HUES6 (cell line): ENCODE measurements around the gene SHD.

Experiments
- H3K27ac ChIP-seq: 2 replicates; pipeline ENCODE4 v1.7.0; 2013; ENCODE audit warnings: low read depth, mild to moderate bottlenecking, low read length, inconsistent platforms
- H3K27me3 ChIP-seq: 2 replicates; pipeline ENCODE4 v1.6.1; 2013; ENCODE audit warnings: low read length; ENCODE audit not compliant: control insufficient read depth, insufficient read depth
- H3K36me3 ChIP-seq: 2 replicates; pipeline ENCODE4 v1.6.1; 2013; ENCODE audit warnings: low read length; ENCODE audit not compliant: control insufficient read depth, insufficient read depth
- H3K4me1 ChIP-seq: 2 replicates; pipeline ENCODE4 v1.6.1; 2013; ENCODE audit warnings: low read length; ENCODE audit not compliant: control insufficient read depth, insufficient read depth
- H3K4me3 ChIP-seq: 2 replicates; pipeline ENCODE4 v1.5.1; 2013; ENCODE audit warnings: low read depth, low read length
- H3K9ac ChIP-seq: one replicate; pipeline ENCODE4 v1.6.1; 2013; ENCODE audit warnings: mild to moderate bottlenecking, low read length
- H3K9me3 ChIP-seq: 2 replicates; pipeline ENCODE4 v1.6.1; 2013; ENCODE audit warnings: low read depth, low read length; ENCODE audit not compliant: control insufficient read depth, insufficient read depth

The SHD gene

GRCh38 chr19:4302243-4302640, 23.2 kb downstream of the SHD start, which contains the start of gene TMIGD2:
TMIGD2 (minus strand) TSS chr19:4302389; CDS start chr19:4302385, 4 bp downstream.
- H3K9ac ChIP-seq = no peak within 1 kb of the TSS
- H3K36me3 ChIP-seq = peaks cover 3% of the 10 kb centered on the region; the same call in 1 of the 2 replicates
- H3K4me3 ChIP-seq = no peak within 1 kb of the TSS
- no peak within 1 kb of the TSS for H3K27ac ChIP-seq
- H3K9me3 ChIP-seq = no peaks in the 10 kb centered on the region
- H3K4me1 ChIP-seq = peaks cover 15% of the 10 kb centered on the region; the same call in 1 of the 2 replicates
- H3K27me3 ChIP-seq = no peaks in the 10 kb centered on the region

GRCh38 chr19:4303819-4304537, 24.9 kb downstream of the SHD start:
- no peaks in the 10 kb centered on the region for H3K27me3 ChIP-seq
- H3K9ac ChIP-seq = no peak overlapping the region
- H3K27ac ChIP-seq = no peak overlapping the region
- no peaks in the 10 kb centered on the region for H3K9me3 ChIP-seq
- H3K4me1 ChIP-seq = peaks cover 13% of the 10 kb centered on the region; the same call in 1 of the 2 replicates
- peak overlapping the region; percentile 37; the same call in 1 of the 2 replicates for H3K4me3 ChIP-seq
- peaks cover 13% of the 10 kb centered on the region for H3K36me3 ChIP-seq

- Histone ChIP-seq H3K27me3 (no peaks in the 10 kb centered on the region), H3K4me1 (peaks cover 13% of the 10 kb centered on the region; the same call in 1 of the 2 replicates), H3K4me3 (peak within 1 kb of the TSS; percentile 37), H3K36me3 (peaks cover 17% of the 10 kb centered on the region), H3K9ac (no peak within 1 kb of the TSS), H3K27ac (no peak within 1 kb of the TSS), H3K9me3 (no peaks in the 10 kb centered on the region)
These were observed 25.6 kb downstream of the SHD start, which contains the start of gene FSD1 for GRCh38 chr19:4304538-4305256. FSD1 (plus strand) TSS chr19:4304598; CDS start chr19:4304747, 149 bp downstream.

DNA sequence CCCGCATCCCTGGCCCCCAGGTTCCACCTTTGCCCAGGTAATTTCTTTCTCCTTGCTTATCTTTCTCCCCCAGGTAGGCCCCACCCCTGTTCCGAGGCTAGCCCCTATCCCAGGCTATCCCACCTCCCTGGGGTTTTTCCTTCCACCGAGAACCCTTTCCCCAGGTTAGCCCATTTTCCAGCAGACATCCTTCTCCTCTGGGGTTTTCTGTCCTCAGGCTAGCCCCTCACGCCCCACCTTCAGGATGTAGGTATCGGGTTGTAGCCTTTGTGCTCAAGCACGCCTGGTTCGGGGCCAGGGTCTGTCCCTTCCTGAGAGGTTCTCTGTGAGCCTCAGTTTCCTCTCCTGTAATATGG, 26.2 kb downstream of the SHD start:
- Histone ChIP-seq H3K36me3 (peaks cover 20% of the 10 kb centered on the region), H3K4me1 (peaks cover 13% of the 10 kb centered on the region; the same call in 1 of the 2 replicates), H3K27me3 (no peaks in the 10 kb centered on the region), H3K9ac (no peak overlapping the region), H3K9me3 (no peaks in the 10 kb centered on the region), H3K4me3 (peak overlapping the region; percentile 37; the same call in 1 of the 2 replicates), H3K27ac (no peak overlapping the region)

- no peaks in the 10 kb centered on the region for H3K27me3 ChIP-seq
- no peak overlapping the region for H3K4me3 ChIP-seq
- H3K9me3 ChIP-seq = no peaks in the 10 kb centered on the region
- peaks cover 13% of the 10 kb centered on the region; the same call in 1 of the 2 replicates for H3K4me1 ChIP-seq
- H3K36me3 ChIP-seq = peaks cover 24% of the 10 kb centered on the region
- no peak overlapping the region for H3K27ac ChIP-seq
- H3K9ac ChIP-seq = no peak overlapping the region
These were observed 26.6 kb downstream of the SHD start for GRCh38 chr19:4305659-4306058.

DNA sequence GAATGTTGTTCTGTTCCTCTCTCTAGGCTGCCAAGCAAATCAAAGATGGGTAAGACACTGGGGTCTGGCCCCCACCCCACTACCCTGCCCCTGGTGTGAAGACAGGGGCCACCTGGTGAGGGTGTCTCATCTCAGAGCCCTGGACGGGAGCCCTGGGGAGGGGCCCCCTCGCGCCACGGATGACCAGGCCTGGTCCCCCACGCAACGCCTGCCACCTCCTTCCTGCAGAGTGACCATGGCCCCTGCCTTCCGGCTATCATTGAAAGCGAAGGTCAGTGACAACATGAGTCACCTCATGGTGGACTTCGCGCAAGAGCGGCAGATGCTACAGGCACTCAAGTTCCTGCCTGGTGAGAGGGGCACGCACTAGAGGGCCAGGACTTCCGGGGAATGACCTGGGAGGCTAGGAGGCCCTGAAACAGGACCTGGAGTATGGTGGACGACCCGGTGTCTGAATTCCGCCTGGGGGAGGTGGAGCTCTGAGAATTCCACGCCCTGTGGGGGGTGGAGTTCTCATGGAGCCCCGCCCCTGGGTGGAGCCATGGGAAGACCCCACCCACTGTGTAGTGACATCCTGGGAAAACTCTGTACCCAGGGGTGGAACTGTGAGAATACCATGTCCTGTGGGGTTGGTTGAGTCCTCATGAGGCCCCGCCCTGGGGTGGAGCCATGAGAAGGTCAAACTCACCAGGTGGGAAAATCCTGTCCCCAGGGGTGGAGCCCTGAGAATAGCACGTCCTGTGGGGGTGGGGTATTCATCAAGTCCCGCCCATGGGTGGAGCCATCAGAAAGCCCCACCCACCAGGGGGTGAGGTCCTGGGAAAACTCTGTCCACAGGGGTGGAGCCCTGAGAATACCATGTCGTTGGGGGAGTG, 31.4 kb downstream of the SHD start:
- Histone ChIP-seq H3K4me1 (no peaks in the 10 kb centered on the region), H3K27ac (no peak overlapping the region), H3K27me3 (no peaks in the 10 kb centered on the region), H3K4me3 (no peak overlapping the region), H3K9ac (no peak overlapping the region), H3K36me3 (peaks cover 38% of the 10 kb centered on the region), H3K9me3 (no peaks in the 10 kb centered on the region)

GRCh38 chr19:4313847-4314490, 34.9 kb downstream of the SHD start:
- Histone ChIP-seq H3K36me3 (peaks cover 45% of the 10 kb centered on the region), H3K4me1 (no peaks in the 10 kb centered on the region), H3K9me3 (no peaks in the 10 kb centered on the region), H3K4me3 (no peak overlapping the region), H3K27me3 (no peaks in the 10 kb centered on the region), H3K27ac (no peak overlapping the region), H3K9ac (no peak overlapping the region)

- no peaks in the 10 kb centered on the region for H3K4me1 ChIP-seq
- H3K9ac ChIP-seq = no peak overlapping the region
- H3K4me3 ChIP-seq = no peak overlapping the region
- H3K27ac ChIP-seq = no peak overlapping the region
- H3K9me3 ChIP-seq = 0 out of 2 replicates have a peak, but pooled peaks cover 5% of the 10 kb centered on the region
- no peaks in the 10 kb centered on the region for H3K27me3 ChIP-seq
- peaks cover 30% of the 10 kb centered on the region for H3K36me3 ChIP-seq
These were observed 37.9 kb downstream of the SHD start for GRCh38 chr19:4316956-4317355.

DNA sequence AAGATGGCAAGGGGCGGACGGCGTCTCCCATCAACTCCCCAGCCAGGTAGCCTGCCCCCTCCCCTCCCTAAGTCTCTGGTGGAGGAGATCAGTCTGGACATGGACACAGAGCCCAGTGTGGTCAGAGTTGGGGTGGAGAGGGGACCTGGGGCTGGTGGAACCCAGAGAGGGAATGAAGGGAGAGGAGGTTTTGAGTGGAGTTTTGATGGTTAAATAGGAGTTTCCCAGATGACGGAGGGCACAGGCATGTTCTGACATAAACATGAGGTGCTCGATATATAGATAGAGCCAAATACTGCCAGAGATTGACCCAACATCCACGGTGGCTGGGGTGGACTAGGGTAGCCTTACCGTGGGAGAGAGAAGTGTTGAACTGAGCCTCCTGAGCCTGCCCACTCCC, 39.4 kb downstream of the SHD start:
- H3K36me3 ChIP-seq = peaks cover 31% of the 10 kb centered on the region
- H3K9me3 ChIP-seq = 0 out of 2 replicates have a peak, but pooled peaks cover 5% of the 10 kb centered on the region
- no peaks in the 10 kb centered on the region for H3K27me3 ChIP-seq
- no peak overlapping the region for H3K4me3 ChIP-seq
- no peak overlapping the region for H3K27ac ChIP-seq
- no peak overlapping the region for H3K9ac ChIP-seq
- no peaks in the 10 kb centered on the region for H3K4me1 ChIP-seq

- no peaks in the 10 kb centered on the region for H3K27me3 ChIP-seq
- no peak overlapping the region for H3K9ac ChIP-seq
- H3K27ac ChIP-seq = no peak overlapping the region
- peaks cover 37% of the 10 kb centered on the region for H3K36me3 ChIP-seq
- H3K4me3 ChIP-seq = no peak overlapping the region
- 0 out of 2 replicates have a peak, but pooled peaks cover 5% of the 10 kb centered on the region for H3K9me3 ChIP-seq
- no peaks in the 10 kb centered on the region for H3K4me1 ChIP-seq
These were observed 40.1 kb downstream of the SHD start for GRCh38 chr19:4319067-4319718.
